Kidney glomerular epithelial cell (primary cell): ENCODE measurements around the gene NAA38.

Experiments used
- DNase-seq: peaks from one replicate; lab custom pipeline; 2025; lab: John Stamatoyannopoulos, UW

NAA38 gene

GRCh38 chr17:7840441-7840840 is 16.9 kb downstream of the NAA38 start:
- DNase-seq: no peak

GRCh38 chr17:7839876-7840261 is 17.5 kb downstream of the NAA38 start:
- peak; percentile 1 for DNase-seq

DNA sequence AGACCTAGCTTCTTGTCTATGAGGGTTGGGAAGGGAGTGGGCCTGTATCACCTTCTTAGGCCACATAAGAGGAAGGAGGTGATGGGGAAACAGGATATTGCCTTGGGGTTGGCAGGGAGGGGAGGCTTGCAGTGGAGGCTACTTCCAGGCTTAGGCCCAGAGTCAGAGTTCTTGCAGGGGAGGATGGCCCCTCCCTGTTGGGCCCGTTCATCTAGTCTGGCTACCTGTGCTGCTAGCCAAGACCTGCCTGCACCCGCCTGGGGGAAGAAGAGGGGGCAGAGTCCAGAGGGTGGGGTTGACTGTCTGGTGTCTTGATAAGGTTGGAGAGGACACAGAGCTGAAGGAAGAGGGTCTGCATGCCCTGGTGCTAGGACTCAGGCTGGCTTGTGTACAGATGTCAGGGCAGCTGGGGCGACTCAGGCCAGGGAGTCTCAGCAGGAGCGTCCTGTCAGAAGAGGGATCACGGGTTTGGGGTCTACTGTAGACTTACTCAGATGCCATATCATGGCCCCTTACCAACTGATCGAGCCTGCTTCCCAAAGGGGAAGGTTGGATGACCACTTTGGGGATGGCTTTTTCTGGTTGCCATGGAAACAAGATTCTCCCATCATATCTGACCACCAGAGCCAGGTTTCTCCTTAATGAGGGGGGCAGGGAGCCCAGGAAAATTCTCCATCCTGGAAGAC is 18.0 kb downstream of the NAA38 start:
- no peak for DNase-seq

DNA sequence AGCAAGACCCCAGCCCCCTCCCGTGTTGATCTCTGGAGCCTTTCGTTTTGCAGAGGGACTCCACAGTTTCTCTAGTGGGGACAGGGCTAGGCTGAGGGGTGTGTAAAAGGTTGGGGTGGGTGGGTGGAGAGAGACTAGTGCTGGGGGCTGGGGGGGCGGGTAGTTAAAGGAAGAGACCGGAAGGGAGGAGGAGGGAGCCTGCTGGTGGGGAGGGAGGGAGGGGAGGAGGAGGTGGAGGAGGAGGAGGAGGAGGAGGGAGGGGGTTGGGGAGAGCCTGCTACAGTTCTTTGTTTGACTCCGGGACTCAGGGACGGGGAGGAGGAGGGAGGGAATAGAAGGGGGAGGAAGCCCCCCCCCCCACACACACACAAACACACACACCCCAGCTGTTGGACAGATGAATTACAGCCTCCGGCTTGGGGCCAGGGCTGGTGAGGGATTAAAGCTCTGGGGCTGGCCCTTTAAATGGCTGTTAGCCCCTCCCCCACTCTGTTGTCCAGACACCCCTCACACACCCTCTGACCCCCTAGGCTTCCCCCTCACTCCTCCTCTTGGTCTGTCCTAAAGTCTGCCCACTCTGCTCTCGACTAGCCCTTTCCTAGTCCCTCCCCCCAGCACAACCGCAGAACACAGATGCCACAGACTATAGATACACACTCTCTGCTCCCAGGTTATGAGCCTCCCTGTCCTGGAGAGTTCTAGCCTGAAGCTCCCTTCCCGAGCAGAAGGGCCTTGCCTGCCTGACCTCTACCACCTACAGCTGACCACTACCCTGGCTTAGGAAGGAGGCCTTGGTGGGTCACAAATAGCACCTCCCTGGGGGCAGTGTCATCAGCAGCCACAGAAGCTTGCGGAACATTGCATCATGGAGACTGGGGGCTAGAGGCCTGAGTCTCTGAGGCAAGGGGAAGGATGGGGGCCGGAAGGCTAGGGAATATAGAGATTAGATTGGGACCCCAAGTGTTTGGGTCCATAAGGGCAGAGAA is 19.0 kb downstream of the NAA38 start:
- DNase-seq: peak; percentile 40

DNA sequence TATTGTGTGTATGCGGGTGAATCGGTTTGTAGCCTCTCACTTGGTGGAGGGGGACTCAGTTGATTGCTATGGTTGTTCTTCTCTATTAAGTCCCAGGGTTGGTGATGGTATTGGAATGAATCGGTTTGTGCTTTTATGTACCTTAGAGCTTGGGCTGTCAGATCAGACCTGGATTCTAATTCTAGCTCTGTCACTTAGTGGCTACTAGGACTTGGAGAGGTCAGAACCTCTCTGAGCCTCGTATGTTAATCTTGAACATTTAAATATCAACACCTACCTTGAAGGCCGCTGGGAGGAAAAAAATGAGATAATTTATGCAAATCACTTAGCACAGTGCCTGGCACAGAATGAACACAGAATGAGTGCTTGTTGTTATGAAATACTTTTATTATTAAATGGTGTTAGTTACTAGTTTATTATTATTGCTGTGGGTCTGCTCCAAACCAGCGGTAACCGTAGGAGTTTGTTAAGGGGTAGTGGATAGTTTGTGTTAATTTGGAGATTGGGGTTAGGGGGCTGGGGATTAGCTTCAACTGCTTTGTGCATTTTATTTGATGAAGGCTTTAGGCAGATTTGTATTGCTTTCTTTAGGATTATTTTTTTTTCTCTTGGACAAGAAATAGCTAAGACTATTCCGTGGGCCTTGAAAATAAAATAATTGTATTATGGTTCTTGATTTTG is 19.8 kb downstream of the NAA38 start:
- peak; percentile 40 for DNase-seq

GRCh38 chr17:7836596-7837407 is 20.6 kb downstream of the NAA38 start:
- peak; percentile 75 for DNase-seq

DNA sequence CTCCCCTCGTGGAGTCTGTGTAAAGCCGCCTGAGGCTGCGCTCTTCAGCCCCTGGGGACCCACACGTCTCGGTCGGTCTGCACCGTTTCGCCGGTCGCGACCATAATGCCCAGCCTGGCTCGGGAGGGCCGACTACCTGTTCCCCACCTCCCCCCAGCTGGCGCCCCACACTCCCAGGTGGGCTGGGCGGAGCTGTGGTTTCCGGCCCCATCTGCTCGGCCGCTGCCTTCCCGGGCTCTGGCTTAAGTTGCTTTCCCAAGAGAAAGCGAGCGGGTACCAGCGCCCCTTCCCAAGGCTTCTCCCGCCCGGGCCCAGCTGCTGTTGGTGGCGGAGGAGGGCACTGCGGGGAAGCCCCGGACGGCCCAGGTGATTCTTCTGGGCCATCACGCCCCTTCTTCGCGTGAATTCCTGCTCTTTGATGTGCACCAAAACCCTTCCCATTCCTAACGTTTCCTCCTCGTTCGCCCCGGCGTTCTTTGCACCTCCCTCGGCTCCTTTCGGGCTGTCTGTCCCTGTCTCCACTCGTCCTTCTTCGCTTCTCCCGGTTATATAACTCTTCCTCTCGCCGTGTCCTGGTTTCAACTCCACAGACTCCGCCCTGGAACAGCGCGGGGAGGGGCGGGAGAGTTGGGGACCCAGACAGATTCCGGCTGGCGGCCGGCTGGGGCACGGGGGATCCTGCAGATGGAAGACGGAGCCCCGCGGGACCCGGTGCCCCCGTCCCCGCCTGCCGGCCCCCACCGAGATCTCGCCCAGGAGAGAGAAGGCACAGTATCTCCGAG is 21.4 kb downstream of the NAA38 start:
- DNase-seq: peak; percentile 36

GRCh38 chr17:7834957-7835813 is 22.2 kb downstream of the NAA38 start:
- DNase-seq: peak; percentile 92

DNA sequence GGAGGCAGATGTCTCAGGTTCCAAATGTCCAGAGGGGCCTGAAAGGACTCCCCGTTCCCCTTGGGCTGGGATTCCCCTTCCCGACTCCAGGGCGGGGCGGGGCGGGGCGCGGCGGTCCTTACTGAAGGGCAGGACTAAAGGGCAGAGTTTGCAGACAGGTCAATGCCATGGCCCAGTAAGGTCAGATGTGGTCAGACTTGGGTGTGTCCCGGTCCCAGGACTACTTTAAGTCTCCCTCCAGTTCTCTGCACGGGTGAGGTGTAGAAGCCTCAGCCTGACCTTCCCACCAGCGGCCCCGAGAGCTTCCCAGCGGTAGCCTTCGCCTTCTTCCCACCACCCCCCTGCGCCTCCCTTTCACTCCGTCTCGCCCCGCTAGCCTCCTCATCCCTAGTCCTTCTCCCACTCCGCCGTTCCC is 22.8 kb downstream of the NAA38 start:
- DNase-seq: no peak

DNA sequence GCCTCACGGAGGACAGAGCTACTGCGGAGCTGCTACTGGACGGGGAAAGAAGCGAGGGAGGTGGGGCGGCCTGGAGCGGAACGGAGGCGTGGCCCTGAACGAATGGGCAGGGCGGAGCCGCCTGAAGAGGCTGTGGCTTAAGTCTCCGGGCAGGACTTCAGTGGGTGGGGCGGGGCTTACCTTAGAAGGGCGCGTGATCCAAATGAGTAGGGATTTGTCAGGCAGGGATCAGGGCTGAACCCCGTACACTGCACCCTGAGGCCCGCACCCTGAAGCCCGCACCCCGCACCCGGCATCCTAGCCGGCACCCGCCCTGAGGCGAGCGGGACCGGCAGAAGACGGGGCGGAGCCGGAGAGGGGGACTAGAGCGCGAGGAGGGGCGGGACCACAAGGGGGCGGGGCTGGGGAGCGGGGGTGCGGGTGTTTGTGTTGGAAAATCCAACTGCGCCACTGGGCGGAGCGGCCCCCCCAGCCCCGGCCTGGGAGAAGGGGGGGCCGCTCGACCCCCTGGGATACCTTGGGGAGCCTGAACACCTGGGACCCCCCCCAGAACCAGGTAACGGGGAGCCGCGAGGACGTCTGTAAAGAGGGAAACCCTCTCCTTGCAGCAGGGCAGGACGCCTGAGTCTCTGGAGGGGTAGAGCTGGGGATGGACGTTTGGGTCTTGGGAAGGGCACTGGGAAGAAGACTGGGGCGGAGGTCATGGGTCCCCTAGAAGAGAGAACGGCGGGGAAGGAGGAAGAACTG is 23.4 kb downstream of the NAA38 start, which contains the start of gene KDM6B:
Gene KDM6B, plus strand, starts transcription at position 423 of the 747 bp plus-strand sequence. CDS start 11,338 bp downstream, outside the sequence.
- DNase-seq: peak; percentile 84

DNA sequence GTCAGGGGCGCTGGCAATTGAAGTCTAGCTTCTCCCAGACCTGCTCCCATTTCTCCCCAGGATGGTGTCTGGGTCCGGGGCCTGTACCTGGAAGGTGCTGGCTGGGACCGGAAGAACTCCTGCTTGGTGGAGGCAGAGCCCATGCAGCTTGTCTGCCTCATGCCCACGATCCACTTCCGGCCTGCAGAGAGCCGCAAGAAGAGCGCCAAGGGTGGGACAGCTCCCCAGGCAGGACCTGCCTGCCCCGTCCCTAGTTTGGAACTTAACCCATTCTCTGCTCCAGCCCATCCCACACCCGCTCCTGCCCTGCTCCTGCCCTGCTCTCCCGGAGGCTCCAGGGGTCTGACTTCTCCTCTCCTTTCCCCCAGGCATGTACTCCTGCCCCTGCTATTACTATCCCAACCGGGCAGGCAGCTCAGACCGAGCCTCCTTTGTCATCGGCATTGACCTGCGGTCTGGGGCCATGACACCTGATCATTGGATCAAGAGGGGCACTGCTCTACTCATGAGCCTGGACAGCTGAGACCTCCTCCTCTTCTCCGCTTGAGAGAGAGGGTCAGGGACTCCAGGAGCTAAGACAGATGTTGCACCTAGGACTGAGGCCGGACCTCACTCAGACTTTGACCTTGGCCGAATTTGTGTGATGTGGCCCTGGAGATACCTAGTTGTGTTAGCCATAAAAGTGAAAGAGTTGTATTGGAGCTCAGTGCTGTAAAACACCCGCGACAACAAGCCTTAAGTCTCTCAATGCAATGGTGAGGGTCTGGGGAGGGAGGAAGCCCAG is 24.2 kb downstream of the NAA38 start:
- no peak for DNase-seq

DNA sequence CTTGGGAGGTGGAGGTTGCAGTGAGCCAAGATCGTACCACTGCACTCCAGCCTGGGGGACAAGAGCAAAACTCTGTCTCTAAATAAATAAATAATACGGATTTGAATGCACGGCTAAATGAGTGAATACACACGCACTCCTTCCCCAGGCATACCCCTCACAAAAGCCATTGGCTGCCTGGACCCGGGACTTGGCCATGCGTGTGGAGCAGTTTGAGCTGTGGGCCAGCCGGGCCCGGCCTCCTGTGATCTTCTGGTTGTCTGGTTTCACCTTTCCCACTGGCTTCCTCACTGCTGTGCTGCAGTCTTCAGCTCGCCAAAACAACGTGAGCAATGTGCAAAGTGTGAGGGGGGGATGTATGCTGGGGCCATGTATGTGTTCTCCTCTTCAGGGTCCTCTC is 24.9 kb downstream of the NAA38 start:
- no peak for DNase-seq

GRCh38 chr17:7831233-7831632 is 26.1 kb downstream of the NAA38 start:
- no peak for DNase-seq

- DNase-seq: no peak
These were observed 26.7 kb downstream of the NAA38 start for GRCh38 chr17:7830616-7831015.

GRCh38 chr17:7825206-7825990 is 32.0 kb downstream of the NAA38 start:
- DNase-seq: peak; percentile 3

DNA sequence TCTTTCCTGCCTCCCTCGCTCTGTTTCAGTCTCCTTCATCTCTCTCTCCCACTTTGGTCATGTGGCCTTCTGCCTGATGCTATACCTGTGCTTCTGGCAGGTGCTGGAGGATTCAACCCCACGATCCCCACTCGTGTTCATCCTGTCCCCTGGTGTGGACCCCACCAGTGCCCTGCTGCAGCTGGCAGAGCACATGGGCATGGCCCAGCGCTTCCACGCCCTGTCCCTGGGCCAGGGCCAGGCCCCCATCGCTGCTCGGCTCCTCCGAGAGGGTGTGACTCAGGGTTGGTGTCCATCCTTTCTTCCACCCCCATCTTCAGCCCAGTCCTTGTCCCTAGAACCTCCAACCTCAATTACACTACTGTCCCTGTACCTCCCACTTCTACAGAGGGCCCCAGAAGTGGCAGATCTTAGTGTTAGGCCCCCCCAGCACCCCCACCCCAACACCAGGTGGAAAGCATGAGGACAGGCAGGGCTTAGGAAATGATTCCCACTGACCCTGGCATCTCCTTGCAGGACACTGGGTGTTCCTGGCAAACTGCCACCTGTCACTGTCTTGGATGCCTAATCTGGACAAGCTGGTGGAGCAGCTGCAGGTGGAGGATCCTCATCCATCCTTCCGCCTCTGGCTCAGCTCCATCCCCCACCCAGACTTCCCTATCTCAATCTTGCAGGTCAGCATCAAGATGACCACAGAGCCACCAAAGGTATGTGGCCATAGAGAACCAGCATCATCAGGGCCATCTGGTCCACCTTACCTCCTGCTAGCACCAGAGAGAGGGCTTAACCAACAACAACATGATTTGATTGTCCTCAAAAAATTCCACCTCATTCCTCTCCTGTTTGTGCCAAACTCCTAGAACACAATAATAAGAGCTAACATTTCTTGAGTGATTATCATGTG is 33.1 kb downstream of the NAA38 start:
- no peak for DNase-seq
